Neural progenitor cell (in vitro differentiated cells): ENCODE results near the gene CXCL3. TPM values are rescaled to one million over a fixed set of nuclear protein-coding genes. Genes with fewer than 3 reads are reported as not detected.

Experiments
- DNase-seq: peaks from one replicate; pipeline ENCODE4 v3.0.0-alpha.2; 2016; ENCODE audit warnings: low spot score
- H2AFZ ChIP-seq: fragments of 200-600 bp; sonication (generic); replicated peaks from 2 replicates; pipeline ENCODE4 v1.6.1; 2016; ENCODE audit warnings: antibody characterized with exemption
- H3F3A ChIP-seq: fragments of 200-600 bp; sonication (generic); 2 replicates; pipeline ENCODE4 v1.6.1; 2016; ENCODE audit warnings: antibody characterized with exemption, low read depth
- H3K27ac ChIP-seq: fragments of 200-600 bp; sonication (generic); 2 replicates; pipeline ENCODE4 v1.5.1; 2016; ENCODE audit warnings: mild to moderate bottlenecking
- H3K27me3 ChIP-seq: fragments of 200-600 bp; sonication (generic); 2 replicates; pipeline ENCODE4 v1.6.1; 2016; ENCODE audit warnings: mild to moderate bottlenecking, moderate library complexity
- H3K36me3 ChIP-seq: fragments of 200-600 bp; sonication (generic); 2 replicates; pipeline ENCODE4 v1.5.1; 2016
- H3K4me1 ChIP-seq: fragments of 200-600 bp; sonication (generic); 2 replicates; pipeline ENCODE4 v1.6.1; 2016; ENCODE audit warnings: mixed run types
- H3K4me2 ChIP-seq: fragments of 200-600 bp; sonication (generic); 2 replicates; pipeline ENCODE4 v1.6.1; 2016
- H3K4me3 ChIP-seq: fragments of 200-600 bp; sonication (generic); 2 replicates; pipeline ENCODE4 v1.5.1; 2016
- H3K79me2 ChIP-seq: fragments of 200-600 bp; sonication (generic); 2 replicates; pipeline ENCODE4 v1.6.1; 2016; ENCODE audit warnings: low read depth
- H3K9ac ChIP-seq: fragments of 200-600 bp; sonication (generic); 2 replicates; pipeline ENCODE4 v1.6.1; 2016
- H3K9me3 ChIP-seq: fragments of 200-600 bp; sonication (generic); 2 replicates; pipeline ENCODE4 v1.5.1; 2016; ENCODE audit warnings: low read depth
- H4K20me1 ChIP-seq: fragments of 200-600 bp; sonication (generic); 2 replicates; pipeline ENCODE4 v1.6.1; 2016; ENCODE audit warnings: low read depth
- H3K27ac Mint-ChIP-seq: 3 replicates; pipeline ENCODE4 v1.8.0; 2021; ENCODE audit warnings: mixed read lengths
- H3K27me3 Mint-ChIP-seq: 2 replicates; pipeline ENCODE4 v1.8.0; 2022; ENCODE audit warnings: low read depth, mild to moderate bottlenecking, inconsistent platforms, moderate library complexity, mixed read lengths; ENCODE audit not compliant: insufficient read depth
- H3K36me3 Mint-ChIP-seq: 3 replicates; pipeline ENCODE4 v1.8.0; 2021; ENCODE audit warnings: mixed read lengths
- H3K4me1 Mint-ChIP-seq: 3 replicates; pipeline ENCODE4 v1.8.0; 2021; ENCODE audit warnings: mixed read lengths
- H3K4me3 Mint-ChIP-seq: 3 replicates; pipeline ENCODE4 v1.8.0; 2021; ENCODE audit warnings: mild to moderate bottlenecking, moderate library complexity, mixed read lengths
- H3K9me3 Mint-ChIP-seq: 3 replicates; pipeline ENCODE4 v1.8.0; 2020; ENCODE audit warnings: mixed read lengths
- CTCF ChIP-seq: fragments of 200-600 bp; sonication (generic); IDR thresholded peaks from 2 replicates; pipeline ENCODE4 v1.5.1; 2017; ENCODE audit warnings: antibody characterized with exemption, mild to moderate bottlenecking
- EZH2 ChIP-seq: fragments of 200-600 bp; sonication (generic); IDR thresholded peaks from 2 replicates; pipeline ENCODE4 v1.6.1; 2017; ENCODE audit warnings: antibody characterized with exemption, mild to moderate bottlenecking, moderate library complexity
- EZH2phosphoT487 ChIP-seq: fragments of 200-600 bp; sonication (generic); IDR thresholded peaks from 2 replicates; pipeline ENCODE4 v1.6.1; 2017; ENCODE audit warnings: antibody characterized with exemption
- total RNA-seq: library from RNA; depleted of rRNA; stranded (reverse); fragments of >200 nt; gene quantifications from 2 replicates; pipeline ENCODE4 v1.2.3, GENCODE V29; 2015; ENCODE audit warnings: low replicate concordance

CXCL3 gene
- total RNA-seq, 1 donor from 2014 or later = 1.5 TPM

GRCh38 chr4:74047152-74047551 lies 8.7 kb upstream of the CXCL3 start:
- peaks cover 8% of the 10 kb centered on the region for H3K9me3 Mint-ChIP-seq
- DNase-seq = no peak
- Histone ChIP-seq H3K36me3 (no peaks in the 10 kb centered on the region), H3K9ac (no peak overlapping the region), H3K4me3 (no peak overlapping the region), H3K4me1 (no peaks in the 10 kb centered on the region), H3K27me3 (no peaks in the 10 kb centered on the region), H3K27ac (no peak overlapping the region), H4K20me1 (no peaks in the 10 kb centered on the region), H3K4me2 (no peak overlapping the region), H2AFZ (no peak overlapping the region), H3K79me2 (no peaks in the 10 kb centered on the region), H3F3A (no peaks in the 10 kb centered on the region), H3K9me3 (no peaks in the 10 kb centered on the region)
- H3K27me3 Mint-ChIP-seq = no peaks in the 10 kb centered on the region
- no peaks in the 10 kb centered on the region for H3K4me1 Mint-ChIP-seq
- no peaks in the 10 kb centered on the region for H3K36me3 Mint-ChIP-seq
- TF ChIP-seq EZH2 = no peak
- no peak for TF ChIP-seq EZH2phosphoT487
- no peak for TF ChIP-seq CTCF
- no peak overlapping the region for H3K4me3 Mint-ChIP-seq
- H3K27ac Mint-ChIP-seq = no peak overlapping the region

GRCh38 chr4:74045772-74046171 lies 7.3 kb upstream of the CXCL3 start:
- H3K9me3 Mint-ChIP-seq = peaks cover 8% of the 10 kb centered on the region

GRCh38 chr4:74045247-74045646 lies 6.8 kb upstream of the CXCL3 start:
- no peaks in the 10 kb centered on the region for H3K27me3 Mint-ChIP-seq
- TF ChIP-seq EZH2 (no peak), EZH2phosphoT487 (no peak), CTCF (no peak)
- H3K4me3 Mint-ChIP-seq = no peak overlapping the region
- H3K9ac ChIP-seq = no peak overlapping the region
- no peak overlapping the region for H3K27ac ChIP-seq
- no peaks in the 10 kb centered on the region for H3F3A ChIP-seq
- no peaks in the 10 kb centered on the region for H3K4me1 ChIP-seq
- no peaks in the 10 kb centered on the region for H3K36me3 Mint-ChIP-seq
- no peaks in the 10 kb centered on the region for H3K9me3 ChIP-seq
- no peak overlapping the region for H3K4me2 ChIP-seq
- peaks cover 8% of the 10 kb centered on the region for H3K9me3 Mint-ChIP-seq
- no peaks in the 10 kb centered on the region for H3K36me3 ChIP-seq
- H4K20me1 ChIP-seq = no peaks in the 10 kb centered on the region
- peaks cover 6% of the 10 kb centered on the region for H3K27me3 ChIP-seq
- no peaks in the 10 kb centered on the region for H3K79me2 ChIP-seq
- H3K4me3 ChIP-seq = no peak overlapping the region
- H3K27ac Mint-ChIP-seq = no peak overlapping the region
- DNase-seq = no peak
- no peaks in the 10 kb centered on the region for H3K4me1 Mint-ChIP-seq
- no peak overlapping the region for H2AFZ ChIP-seq

More at GRCh38 chr4:74045772-74046171, 7.3 kb upstream of the CXCL3 start:
- Histone ChIP-seq H3K27me3 (peaks cover under 1% of the 10 kb centered on the region), H4K20me1 (no peaks in the 10 kb centered on the region), H3K4me2 (no peak overlapping the region), H3K27ac (no peak overlapping the region), H3K36me3 (no peaks in the 10 kb centered on the region), H3K4me1 (no peaks in the 10 kb centered on the region), H3F3A (no peaks in the 10 kb centered on the region), H2AFZ (no peak overlapping the region), H3K9ac (no peak overlapping the region), H3K4me3 (no peak overlapping the region), H3K79me2 (no peaks in the 10 kb centered on the region), H3K9me3 (no peaks in the 10 kb centered on the region)
- H3K4me1 Mint-ChIP-seq = no peaks in the 10 kb centered on the region
- H3K4me3 Mint-ChIP-seq = no peak overlapping the region
- TF ChIP-seq EZH2 = no peak
- TF ChIP-seq EZH2phosphoT487 = no peak
- no peak for TF ChIP-seq CTCF
- no peaks in the 10 kb centered on the region for H3K27me3 Mint-ChIP-seq
- no peak for DNase-seq
- no peak overlapping the region for H3K27ac Mint-ChIP-seq
- H3K36me3 Mint-ChIP-seq = no peaks in the 10 kb centered on the region
